Heart right ventricle (tissue), 16 donors: ENCODE measurements around the gene OLA1. TPM values are rescaled to one million over a fixed set of nuclear protein-coding genes. Genes with fewer than 3 reads are reported as not detected.

Experiments
- ATAC-seq, 8 donors: fragments of 200-7000 bp; cut with Tn5 transposase; one replicate each; pipeline ENCODE4 v1.9.1; 2020; ENCODE audit warnings: mild to moderate bottlenecking in 8 of 8, moderate library complexity in 8 of 8, moderate number of reproducible peaks in 1 of 8
- DNase-seq, 2 donors: peaks; one replicate each; pipeline ENCODE4 v3.0.0-alpha.2; 2020
- H3K27ac ChIP-seq, 10 donors: fragments of 200-600 bp; sonication (generic) in 2 of 10; one replicate each; pipeline versions ENCODE4 v1.5.0 to v1.8.0; 2020 to 2022; ENCODE audit warnings: mild to moderate bottlenecking in 3 of 10
- H3K27me3 ChIP-seq, 7 donors: fragments of 200-600 bp; one replicate each; pipeline ENCODE4 v1.8.0; 2021 to 2022; ENCODE audit warnings: mild to moderate bottlenecking in 2 of 7
- H3K36me3 ChIP-seq, 9 donors: fragments of 200-600 bp; sonication (generic) in 1 of 9; one replicate each; pipeline versions ENCODE4 v1.5.0 to v1.8.0; 2020 to 2022; ENCODE audit warnings: mild to moderate bottlenecking in 2 of 9
- H3K4me1 ChIP-seq, 9 donors: fragments of 200-600 bp; sonication (generic) in 1 of 9; one replicate each; pipeline versions ENCODE4 v1.5.0 to v1.8.0; 2020 to 2022; ENCODE audit warnings: mild to moderate bottlenecking in 4 of 9
- H3K4me3 ChIP-seq, 10 donors: fragments of 200-600 bp; sonication (generic) in 2 of 10; one replicate each; pipeline versions ENCODE4 v1.5.0 to v1.8.0; 2020 to 2022; ENCODE audit warnings: mild to moderate bottlenecking in 7 of 10, moderate library complexity in 2 of 10
- H3K9me3 ChIP-seq, 11 donors: fragments of 200-600 bp in 10 of 11; sonication (generic) in 2 of 11; one replicate each; pipeline versions ENCODE4 v1.5.0 to v1.8.0; 2013 to 2022; ENCODE audit warnings: mild to moderate bottlenecking in 2 of 11, control low read depth in 1 of 11, moderate library complexity in 1 of 11
- WGBS, 2 donors: extraction: QIAGEN DNeasy Blood & Tissue Kit; methylation state at CpG; one replicate each; pipeline ENCODE4 v1.1.7; 2013; ENCODE audit warnings: inconsistent platforms in 1 of 2; 5-methylcytosine and 5-hydroxymethylcytosine counted together
- intact Hi-C, 10 donors: fragments of 100-400 bp; cut with DNase I; formaldehyde crosslinking; loops; one replicate each; pipeline versions ENCODE4 v1.11.1 to v1.14.2; 2022
- polyA plus RNA-seq, 2 donors: library from polyadenylated mRNA; stranded (reverse); fragments of 200-250 nt; gene quantifications; one replicate each; pipeline ENCODE4 v1.2.3, GENCODE V29; 2013
- total RNA-seq, 10 donors: library from RNA; stranded (reverse); fragmentation: NEBNext Ultra II Directional in 3 of 10; extraction: Animal tissue kit (Norgen Biotek cat#: 25700) in 3 of 10; gene quantifications; one replicate each; pipeline versions ENCODE4 v1.2.1 to v1.2.4, GENCODE V29; 2021 to 2023
- TF ChIP-seq, protein P1 (sequence below), 9 donors: fragments of 200-600 bp; sonication (generic) in 2 of 9; IDR thresholded peaks; one replicate each; pipeline versions ENCODE4 v1.5.0 to v1.8.0; 2021 to 2022; ENCODE audit warnings: antibody characterized with exemption in 9 of 9, mild to moderate bottlenecking in 5 of 9, moderate library complexity in 1 of 9
- donor health status: Arrhythmogenic right ventricular cardiomyopathy.
- donor health status: ischemic (EF 13 %, LVEDD 7.1; RV severe dilation, severe dysfunction).
- donor health status: healthy with polysubstance abuse.
- donor health status: DM: no; HTN: yes; CAD: no.
- donor health status: DM: no; HTN: no; CAD: no.
- donor health status: ischemic (EF 25% LVEDD 6.9; RV normal size, moderate dysfunction).
- donor health status: ischemic (EF 25% LVEDD 5.7; RV mildly dilated, moderate dysfunction).
- donor health status: healthy.
- donor health status: DM: yes; HTN: yes; CAD: no.
- donor health status: Ischemic cardiomyopathy.
- donor health status: ischemic (EF 35%, LVEDD 5.7; RV mildly dilated, moderate dysfunction).
- donor health status: nonischemic (EF 11% LVEDD 7.7; RV severe dilation, severe dysfunction).
- donor health status: DM: yes; HTN: yes; CAD: no.
- donor health status: PGD.
- donor health status: ischemic (EF 29% LVEDD 5.4; RV normal size, mild dysfunction).
- donor health status: nonischemic (EF 23%, LVEDD 6.1; RV moderate dilation, normal function).

The OLA1 gene
- total and polyA plus RNA-seq, 12 donors = 23.7 to 85.2 (median 73.3) TPM

DNA sequence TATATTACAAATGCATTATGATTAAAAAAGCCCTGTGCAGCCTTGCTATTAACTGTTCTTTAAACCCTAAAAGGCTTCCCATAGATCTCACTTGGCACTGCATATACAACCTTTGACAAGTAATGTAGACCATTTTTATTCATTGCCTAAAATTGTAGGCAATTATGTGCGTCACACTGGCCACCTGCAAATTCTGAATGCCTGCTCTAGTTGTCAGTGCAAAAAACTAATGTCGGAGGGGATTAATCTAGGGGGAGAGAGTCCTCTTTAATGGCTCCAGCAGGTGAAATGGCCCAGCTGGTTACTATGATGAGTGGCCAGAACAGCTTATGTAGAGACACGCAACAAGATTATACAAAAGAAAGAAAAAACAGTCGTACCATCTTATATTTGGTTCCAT, 123.2 kb downstream of the OLA1 start:
- WGBS, 2 donors = 94 to 95% methylated on average over 4 of the region's 4 CpGs
- ATAC-seq (no peak), DNase-seq (no peak)
- H3K4me3 ChIP-seq = no peak overlapping the region
- intact Hi-C loops = no loop called here
- no peaks in the 10 kb centered on the region for H3K27me3 ChIP-seq
- TF ChIP-seq, protein P1, sequence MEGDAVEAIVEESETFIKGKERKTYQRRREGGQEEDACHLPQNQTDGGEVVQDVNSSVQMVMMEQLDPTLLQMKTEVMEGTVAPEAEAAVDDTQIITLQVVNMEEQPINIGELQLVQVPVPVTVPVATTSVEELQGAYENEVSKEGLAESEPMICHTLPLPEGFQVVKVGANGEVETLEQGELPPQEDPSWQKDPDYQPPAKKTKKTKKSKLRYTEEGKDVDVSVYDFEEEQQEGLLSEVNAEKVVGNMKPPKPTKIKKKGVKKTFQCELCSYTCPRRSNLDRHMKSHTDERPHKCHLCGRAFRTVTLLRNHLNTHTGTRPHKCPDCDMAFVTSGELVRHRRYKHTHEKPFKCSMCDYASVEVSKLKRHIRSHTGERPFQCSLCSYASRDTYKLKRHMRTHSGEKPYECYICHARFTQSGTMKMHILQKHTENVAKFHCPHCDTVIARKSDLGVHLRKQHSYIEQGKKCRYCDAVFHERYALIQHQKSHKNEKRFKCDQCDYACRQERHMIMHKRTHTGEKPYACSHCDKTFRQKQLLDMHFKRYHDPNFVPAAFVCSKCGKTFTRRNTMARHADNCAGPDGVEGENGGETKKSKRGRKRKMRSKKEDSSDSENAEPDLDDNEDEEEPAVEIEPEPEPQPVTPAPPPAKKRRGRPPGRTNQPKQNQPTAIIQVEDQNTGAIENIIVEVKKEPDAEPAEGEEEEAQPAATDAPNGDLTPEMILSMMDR (IDR thresholded peaks at IDR 0.05) = no peak
- H3K9me3 ChIP-seq = no peaks in the 10 kb centered on the region
- no peaks in the 10 kb centered on the region for H3K4me1 ChIP-seq
- no peak overlapping the region for H3K27ac ChIP-seq
- peaks cover 0 to 18% (median 0%) of the 10 kb centered on the region in 9 donors for H3K36me3 ChIP-seq

DNA sequence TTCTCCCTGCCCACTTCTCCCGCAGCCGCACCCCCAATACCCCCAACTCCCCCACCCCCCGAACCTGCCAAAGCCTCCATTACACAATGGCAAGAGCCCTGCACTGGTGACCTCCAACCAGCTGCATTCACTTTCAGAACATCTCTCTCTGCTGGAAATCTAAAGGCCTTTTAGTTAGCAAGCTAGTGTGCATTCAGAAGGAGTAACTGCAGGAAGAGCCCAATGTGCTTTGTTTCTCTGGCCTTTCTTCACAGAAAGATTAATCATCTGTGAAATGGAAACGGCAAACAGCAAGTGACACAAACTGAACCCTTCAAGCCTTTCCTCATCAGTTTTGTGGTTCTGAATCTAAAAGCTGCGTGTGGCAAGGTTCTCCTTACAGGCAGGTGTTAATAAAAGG, 124.2 kb downstream of the OLA1 start:
- intact Hi-C loops = no loop called here
- 86 to 89% methylated on average over 5 of the region's 5 CpGs for WGBS, 2 donors
- ATAC-seq (no peak), DNase-seq (no peak)
- Histone ChIP-seq H3K4me1 (no peaks in the 10 kb centered on the region), H3K27ac (no peak overlapping the region), H3K27me3 (no peaks in the 10 kb centered on the region), H3K4me3 (no peak overlapping the region), H3K9me3 (no peaks in the 10 kb centered on the region), H3K36me3 (peaks cover 0 to 18% (median 0%) of the 10 kb centered on the region in 9 donors)
- TF ChIP-seq, protein P1 (IDR thresholded peaks at IDR 0.05) = no peak

DNA sequence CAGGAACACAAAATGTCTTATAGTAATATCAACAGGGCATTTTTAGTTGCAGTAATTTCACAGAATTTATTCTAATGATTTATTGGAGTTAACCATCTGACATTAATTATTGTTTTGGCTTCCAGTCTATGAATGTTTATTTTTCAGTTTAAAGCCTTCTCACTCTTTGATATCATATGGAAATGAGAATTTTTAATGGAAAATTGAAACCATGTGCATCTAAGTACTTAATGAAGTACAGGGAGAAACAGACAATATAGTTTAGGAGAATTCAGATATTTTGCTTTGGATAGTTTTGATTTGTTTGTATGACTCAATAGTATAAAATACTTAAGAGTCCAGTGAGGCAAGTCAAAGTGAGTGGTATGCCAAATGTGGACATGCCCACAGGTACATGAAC, 126.1 kb downstream of the OLA1 start:
- ATAC-seq (no peak), DNase-seq (no peak)
- H3K4me3 ChIP-seq = no peak overlapping the region
- H3K36me3 ChIP-seq = peaks cover 0 to 18% (median 0%) of the 10 kb centered on the region in 9 donors
- H3K27me3 ChIP-seq = no peaks in the 10 kb centered on the region
- H3K27ac ChIP-seq = no peak overlapping the region
- no peaks in the 10 kb centered on the region for H3K9me3 ChIP-seq
- TF ChIP-seq, protein P1 (IDR thresholded peaks at IDR 0.05) = no peak
- no peaks in the 10 kb centered on the region for H3K4me1 ChIP-seq
- intact Hi-C loops = no loop called here

DNA sequence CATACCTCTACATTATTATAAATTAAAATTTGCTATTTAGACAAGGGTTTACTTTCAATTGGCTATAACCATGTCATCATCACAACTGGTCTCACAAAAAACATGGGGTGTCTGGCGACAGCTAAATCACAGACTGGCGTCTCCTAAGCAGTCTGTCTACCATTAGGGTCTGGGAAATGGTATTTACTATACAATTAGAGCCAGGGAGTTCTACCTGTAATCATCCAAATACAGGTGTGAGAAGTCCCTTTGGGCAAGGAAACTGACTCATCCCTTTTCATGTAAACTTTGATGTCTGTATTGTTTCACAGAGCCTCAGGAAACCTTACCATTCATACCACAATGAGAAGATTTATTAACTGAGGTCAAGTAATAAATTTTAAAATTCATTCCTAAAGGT, 126.7 kb downstream of the OLA1 start:
- no peaks in the 10 kb centered on the region for H3K4me1 ChIP-seq
- intact Hi-C loops = no loop called here
- no peaks in the 10 kb centered on the region for H3K27me3 ChIP-seq
- DNase-seq = no peak
- 98 to 99% methylated on average over 2 of the region's 2 CpGs for WGBS, 2 donors
- H3K4me3 ChIP-seq = no peak overlapping the region
- H3K36me3 ChIP-seq = peaks cover 0 to 18% (median 0%) of the 10 kb centered on the region in 9 donors
- no peak overlapping the region for H3K27ac ChIP-seq
- ATAC-seq = no peak
- no peaks in the 10 kb centered on the region for H3K9me3 ChIP-seq
- TF ChIP-seq, protein P1 (IDR thresholded peaks at IDR 0.05) = no peak
